SKM-1 (cell line): ENCODE data around the gene FAT4.

ENCODE experiments used
- DNase-seq: peaks from one replicate; lab custom pipeline; 2025; ENCODE audit not compliant: unreplicated experiment; lab: John Stamatoyannopoulos, UW

FAT4 gene

DNA sequence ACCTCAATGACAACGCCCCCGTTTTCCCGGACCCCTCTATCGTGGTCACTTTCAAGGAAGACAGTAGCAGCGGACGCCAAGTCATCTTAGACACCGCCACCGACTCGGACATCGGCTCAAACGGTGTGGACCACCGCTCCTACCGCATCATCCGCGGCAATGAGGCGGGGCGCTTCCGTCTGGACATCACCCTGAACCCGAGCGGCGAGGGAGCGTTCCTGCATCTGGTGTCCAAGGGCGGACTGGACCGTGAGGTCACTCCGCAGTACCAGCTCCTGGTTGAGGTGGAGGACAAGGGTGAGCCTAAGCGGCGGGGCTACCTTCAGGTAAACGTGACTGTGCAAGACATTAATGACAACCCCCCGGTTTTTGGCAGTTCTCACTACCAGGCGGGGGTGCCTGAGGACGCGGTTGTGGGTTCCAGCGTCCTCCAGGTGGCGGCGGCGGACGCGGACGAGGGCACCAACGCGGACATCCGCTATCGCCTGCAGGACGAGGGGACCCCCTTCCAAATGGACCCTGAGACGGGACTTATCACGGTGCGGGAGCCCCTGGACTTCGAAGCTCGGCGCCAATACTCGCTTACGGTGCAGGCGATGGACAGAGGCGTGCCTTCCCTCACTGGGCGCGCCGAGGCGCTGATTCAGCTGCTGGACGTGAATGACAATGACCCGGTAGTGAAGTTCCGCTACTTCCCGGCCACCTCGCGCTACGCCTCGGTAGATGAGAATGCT lies 2.2 kb downstream of the FAT4 start:
- peak; percentile 100 for DNase-seq

DNA sequence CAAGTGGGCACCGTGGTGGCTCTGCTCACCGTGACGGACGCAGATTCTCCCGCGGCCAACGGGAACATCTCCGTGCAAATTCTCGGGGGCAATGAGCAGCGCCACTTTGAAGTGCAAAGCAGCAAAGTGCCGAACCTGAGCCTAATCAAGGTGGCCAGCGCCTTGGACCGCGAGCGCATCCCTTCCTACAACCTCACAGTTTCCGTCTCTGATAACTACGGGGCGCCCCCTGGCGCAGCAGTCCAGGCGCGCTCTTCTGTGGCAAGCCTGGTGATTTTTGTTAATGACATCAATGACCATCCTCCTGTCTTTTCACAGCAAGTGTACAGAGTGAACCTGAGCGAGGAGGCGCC lies 2.7 kb downstream of the FAT4 start:
- DNase-seq, result peak; percentile 32

DNA sequence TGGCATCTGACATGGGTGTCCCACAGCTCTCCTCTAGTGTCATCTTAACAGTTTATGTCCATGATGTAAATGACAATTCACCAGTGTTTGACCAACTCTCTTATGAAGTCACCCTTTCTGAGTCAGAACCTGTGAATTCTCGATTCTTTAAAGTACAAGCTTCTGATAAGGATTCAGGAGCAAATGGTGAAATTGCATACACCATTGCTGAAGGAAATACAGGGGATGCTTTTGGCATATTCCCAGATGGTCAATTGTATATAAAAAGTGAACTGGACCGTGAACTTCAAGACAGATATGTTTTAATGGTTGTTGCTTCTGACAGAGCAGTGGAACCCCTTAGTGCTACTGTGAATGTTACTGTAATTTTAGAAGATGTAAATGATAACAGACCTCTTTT lies 4.6 kb downstream of the FAT4 start:
- DNase-seq, result no peak

- DNase-seq, result no peak
Measured at GRCh38 chr4:125321709-125322365, 7.1 kb downstream of the FAT4 start.

- DNase-seq, result no peak
Measured at GRCh38 chr4:125322366-125322730, 7.6 kb downstream of the FAT4 start.

- no peak for DNase-seq
Measured at GRCh38 chr4:125323654-125324053, 8.9 kb downstream of the FAT4 start.

DNA sequence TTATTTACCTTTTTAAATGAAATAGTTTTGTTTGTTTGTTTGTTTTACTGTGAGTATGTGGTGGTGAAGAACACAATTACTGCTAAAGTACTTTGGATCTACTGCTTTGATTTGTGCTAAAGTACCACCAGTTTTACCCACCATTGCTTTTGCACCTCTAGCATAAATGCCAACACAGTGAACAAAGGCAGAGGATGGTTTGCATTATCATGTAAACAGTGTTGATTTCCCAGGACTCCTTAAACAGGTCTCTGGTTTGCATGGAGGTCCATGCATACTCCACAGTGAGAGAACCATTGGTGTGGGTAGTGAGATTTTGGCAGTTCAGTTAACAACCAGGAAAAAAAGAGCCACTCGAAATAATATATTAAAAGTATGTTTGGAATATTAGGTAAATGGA lies 11.0 kb downstream of the FAT4 start:
- no peak for DNase-seq

GRCh38 chr4:125331116-125331515 lies 16.4 kb downstream of the FAT4 start:
- DNase-seq, result no peak

DNA sequence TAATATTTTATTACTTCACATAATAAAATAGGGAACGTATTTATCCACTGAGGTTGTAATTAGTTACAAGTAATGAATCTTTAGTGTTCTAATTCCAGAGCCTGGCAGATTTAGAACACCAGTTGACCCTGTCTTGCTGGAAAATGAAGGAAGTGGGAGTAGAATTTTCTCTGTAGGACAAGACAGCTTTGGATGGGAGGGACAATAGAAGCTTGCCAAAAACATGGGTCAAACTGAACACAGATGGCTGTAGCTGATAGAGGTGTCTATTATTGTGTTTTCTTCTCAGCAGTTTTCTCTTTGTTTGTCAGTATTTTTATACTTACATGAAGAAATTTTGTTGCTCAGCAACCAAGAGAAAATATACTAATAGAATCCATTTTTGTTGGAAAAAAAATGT lies 20.2 kb downstream of the FAT4 start:
- DNase-seq, result no peak

DNA sequence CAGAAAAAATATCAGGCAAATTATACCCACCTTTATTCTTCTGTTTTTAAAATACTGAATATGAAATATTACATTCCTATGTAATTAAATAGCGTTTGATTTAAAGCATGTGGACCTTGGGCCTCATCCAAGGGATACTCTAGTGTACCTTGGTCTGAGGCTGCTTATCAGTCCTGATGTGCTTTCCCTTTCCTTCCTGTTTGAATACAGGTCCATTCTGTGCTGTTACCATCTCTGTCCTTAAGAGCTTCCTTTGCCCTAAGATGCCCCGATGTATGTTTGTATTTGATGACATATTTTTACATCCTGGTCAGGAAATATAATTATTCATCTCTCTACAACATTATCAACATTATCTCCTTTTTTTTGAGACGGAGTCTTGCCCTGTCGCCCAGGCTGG lies 24.1 kb downstream of the FAT4 start:
- no peak for DNase-seq

DNA sequence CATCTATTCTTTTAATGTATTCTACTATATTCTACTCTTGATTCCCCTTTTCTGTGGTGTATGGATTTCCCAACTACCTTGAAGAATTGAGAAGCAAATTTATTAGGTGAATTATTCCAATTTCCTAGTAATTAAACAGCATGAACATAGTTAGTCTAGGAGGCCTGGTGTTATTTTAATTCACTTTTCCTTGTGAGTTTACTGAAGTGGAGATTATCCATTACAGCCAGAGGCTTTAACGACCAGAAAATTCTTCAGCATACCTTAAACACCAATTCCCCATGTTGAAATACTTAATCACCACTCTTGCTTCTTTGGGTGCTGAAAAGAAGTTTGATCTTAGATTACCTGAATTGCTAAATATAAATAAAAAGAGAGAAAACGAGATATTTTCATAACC lies 29.4 kb downstream of the FAT4 start:
- no peak for DNase-seq

GRCh38 chr4:125346616-125347015 lies 31.9 kb downstream of the FAT4 start:
- DNase-seq, result no peak

GRCh38 chr4:125350470-125351135 lies 35.8 kb downstream of the FAT4 start:
- no peak for DNase-seq

- no peak for DNase-seq
Measured at GRCh38 chr4:125352521-125352920, 37.8 kb downstream of the FAT4 start.

- no peak for DNase-seq
Measured at GRCh38 chr4:125353131-125353530, 38.4 kb downstream of the FAT4 start.

- DNase-seq, result no peak
Measured at GRCh38 chr4:125355791-125356190, 41.0 kb downstream of the FAT4 start.

- no peak for DNase-seq
Measured at GRCh38 chr4:125357675-125358074, 42.9 kb downstream of the FAT4 start.

DNA sequence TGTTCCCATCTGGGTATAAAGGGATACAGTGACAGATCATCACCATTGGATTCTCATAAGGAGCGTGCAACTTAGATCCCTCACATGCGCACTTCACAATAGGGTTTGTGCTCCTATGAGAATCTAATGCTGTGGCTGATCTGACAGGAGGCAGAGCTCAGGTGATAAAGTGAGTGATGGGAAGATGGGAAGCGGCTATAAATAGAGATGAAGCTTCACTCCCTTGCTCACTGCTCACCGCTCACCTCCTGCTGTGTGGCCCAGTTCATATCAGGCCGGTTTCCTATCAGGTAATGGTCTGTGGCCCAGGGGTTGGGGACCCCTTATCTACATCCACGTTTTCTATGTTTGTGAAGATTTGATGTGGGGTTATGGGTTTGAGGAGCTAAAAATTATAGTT lies 43.7 kb downstream of the FAT4 start:
- DNase-seq, result no peak

GRCh38 chr4:125359363-125359762 lies 44.6 kb downstream of the FAT4 start:
- no peak for DNase-seq

DNA sequence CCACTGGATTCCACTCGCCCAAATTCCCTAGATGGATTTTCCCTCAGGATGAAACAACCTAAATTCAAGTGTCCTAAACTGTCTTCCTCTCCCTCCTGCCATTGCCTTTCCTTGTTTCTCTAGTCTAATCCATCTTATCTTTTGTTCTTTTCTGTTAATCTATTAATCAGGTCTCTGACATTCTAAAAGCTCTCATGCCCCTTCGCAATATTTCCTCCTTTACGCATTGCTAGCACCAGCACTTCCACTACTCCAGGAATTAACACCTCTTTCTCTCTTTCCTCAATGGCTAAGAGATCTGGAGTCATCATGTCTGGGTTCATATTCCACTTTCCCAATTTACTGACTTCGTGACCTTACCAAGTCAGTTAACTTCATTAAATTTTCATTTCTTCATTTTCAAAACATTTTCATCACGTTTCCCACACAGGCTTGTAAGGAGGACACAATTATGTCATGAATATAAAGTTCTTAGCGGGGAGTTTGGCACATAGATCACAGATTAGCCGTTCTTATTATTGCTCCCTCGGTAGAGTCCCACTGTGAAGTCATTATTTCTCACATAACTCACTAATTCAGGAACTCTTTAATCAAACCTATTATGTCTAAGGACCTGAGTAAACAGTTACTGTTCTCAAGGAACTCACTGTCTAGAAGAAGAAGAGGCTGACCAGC lies 45.3 kb downstream of the FAT4 start:
- DNase-seq, result no peak

GRCh38 chr4:125360727-125361126 lies 46.0 kb downstream of the FAT4 start:
- DNase-seq, result no peak
